ENCODE results near the gene AGK.
"Not testable (repeated sequence)": the region's sequence is repeated elsewhere in the genome, so short reads cannot be mapped to it uniquely, and the experiment has no call there.

The AGK gene

DNA sequence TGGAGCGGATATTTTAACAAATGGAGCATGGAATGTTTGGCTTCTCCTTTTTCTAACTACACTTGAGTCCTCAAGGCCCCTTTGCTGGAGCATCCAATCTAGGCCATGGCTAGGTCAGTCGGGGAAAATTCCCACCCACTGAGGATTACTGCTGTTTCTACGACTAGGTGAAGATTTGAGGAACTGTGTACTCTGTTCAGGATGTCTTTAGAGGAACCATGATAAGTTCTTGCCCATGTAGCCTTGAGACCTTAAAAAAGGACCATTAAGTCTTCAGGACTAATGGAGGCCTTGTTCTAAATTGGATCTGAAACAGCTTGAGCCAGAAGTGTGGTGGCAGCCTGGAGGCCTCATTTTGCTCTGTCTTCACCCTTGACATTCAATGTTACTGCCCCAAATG is 6.2 kb downstream of the AGK start:
- no peak for DNase-seq (ENCODE audit: low read depth in 2 of 2)

GRCh38 chr7:141557831-141558531 is 6.8 kb downstream of the AGK start:
- not testable (repeated sequence) for DNase-seq (ENCODE audit: low read depth in 2 of 2)

DNA sequence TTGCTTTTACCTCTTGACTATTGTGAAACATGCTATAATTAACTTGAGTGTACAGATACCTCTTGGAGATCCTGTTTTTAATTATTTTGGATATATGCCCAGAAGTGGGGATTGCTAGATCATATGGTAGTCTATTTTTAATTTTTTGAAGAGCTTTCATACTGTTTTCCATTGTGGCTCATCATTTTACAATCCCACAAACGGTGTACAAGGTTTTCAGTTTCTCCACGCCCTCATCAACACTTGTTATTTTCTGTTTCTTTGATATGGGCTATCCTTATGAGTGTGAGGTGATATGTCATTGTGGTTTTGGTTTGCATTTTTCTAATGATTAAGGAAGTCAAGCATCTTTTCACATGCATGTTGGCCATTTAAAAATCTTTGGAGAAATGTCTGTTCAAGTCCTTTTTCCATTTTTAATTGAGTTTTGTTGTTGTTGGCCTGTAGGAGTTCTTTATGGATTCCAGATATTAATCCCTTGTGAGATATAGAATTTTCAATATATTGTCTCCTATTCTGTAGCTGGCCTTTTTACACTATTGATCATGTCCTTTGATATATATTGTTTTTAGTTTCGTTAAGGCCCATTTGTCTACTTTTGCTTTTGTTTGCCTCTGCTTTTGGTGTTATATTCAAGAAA is 7.5 kb downstream of the AGK start:
- DNase-seq (ENCODE audit: low read depth in 2 of 2) = no peak

GRCh38 chr7:141559961-141560360 is 8.8 kb downstream of the AGK start:
- DNase-seq (ENCODE audit: low read depth in 2 of 2) = no peak

DNA sequence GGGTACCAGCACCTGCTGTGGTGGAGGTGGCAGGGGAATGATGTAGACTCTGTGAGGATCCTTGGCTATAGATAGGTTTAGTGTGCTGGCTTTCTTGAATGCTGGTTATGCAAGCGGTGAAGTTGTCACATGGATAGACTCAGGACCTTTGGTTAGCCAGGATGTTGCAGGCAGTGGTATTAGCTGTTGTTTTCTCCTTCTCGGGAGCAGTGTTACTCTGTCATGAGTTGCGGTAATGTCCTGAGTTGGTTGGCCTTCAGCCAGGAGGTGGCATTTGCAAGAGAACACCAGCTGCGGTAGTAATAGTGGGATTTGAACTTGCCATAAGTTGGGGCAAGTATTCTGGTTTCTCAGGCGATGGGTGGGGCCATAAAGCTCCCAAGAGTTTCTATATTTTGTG is 10.8 kb downstream of the AGK start:
- no peak for DNase-seq (ENCODE audit: low read depth in 2 of 2)

DNA sequence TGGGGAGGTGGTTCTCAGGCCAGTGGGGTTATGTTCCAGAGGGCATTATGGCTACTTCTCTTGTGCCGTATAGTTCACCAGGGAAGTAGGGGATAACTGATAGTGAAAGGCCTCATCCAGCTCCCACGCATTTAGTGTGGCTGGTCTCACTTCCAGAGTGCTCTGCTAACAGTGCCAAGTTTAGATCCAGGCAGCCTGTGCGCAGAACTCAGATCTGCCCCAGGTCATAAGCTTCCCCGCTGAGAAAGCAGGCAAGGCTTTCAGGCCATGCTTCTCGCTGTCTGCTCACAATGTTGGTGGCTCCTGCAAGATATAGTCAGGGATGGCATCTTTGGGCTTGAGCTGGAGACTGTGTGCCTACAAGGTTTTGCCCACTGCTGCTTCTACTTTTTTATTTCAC is 11.3 kb downstream of the AGK start:
- no peak for DNase-seq (ENCODE audit: low read depth in 2 of 2)

- no peak for DNase-seq (ENCODE audit: low read depth in 2 of 2)
These were observed 11.8 kb downstream of the AGK start for GRCh38 chr7:141562972-141563371.

GRCh38 chr7:141563956-141564623 is 12.9 kb downstream of the AGK start:
- DNase-seq (ENCODE audit: low read depth in 2 of 2) = peak in 1 of 2 donors; percentile 36

DNA sequence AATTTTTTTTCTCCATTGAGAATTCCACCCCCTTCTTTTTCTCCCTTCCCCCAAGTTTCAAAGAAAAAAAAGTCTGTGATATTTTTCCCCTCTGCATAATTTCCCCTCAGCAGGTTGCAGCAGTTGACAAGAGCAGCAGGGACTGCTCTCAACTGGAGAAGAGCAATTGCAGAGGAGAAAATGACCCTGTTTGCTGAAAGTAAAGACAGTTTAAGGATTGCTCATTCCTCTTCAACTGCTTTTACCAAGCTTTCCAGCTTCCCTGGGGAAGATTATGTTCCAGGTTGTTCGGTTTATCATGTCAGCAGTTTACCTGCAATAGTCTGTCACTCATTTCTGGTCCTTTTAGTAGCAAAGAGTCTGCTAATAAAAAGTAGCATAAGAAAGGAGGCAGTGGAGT is 16.2 kb downstream of the AGK start:
- no peak for DNase-seq (ENCODE audit: low read depth in 2 of 2)

DNA sequence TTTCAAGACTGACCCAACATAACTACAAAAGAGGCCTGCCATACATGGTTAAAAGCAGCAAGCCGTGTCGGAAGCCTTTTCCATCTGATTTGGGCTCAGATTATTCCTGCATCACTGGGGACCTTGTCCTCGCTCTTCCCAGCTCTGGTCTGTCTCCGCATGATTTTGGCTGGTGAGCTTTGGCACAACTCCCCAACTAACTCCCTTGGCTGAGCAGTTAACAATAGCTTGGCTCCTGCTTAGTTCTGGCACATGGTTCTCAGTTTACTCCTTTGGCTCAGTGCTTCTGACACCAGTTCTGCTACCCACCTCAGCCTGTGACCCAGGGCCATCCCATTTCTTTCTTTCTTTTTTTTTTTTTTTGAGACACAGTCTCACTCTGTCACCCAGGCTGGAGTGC is 17.0 kb downstream of the AGK start:
- no peak for DNase-seq (ENCODE audit: low read depth in 2 of 2)

DNA sequence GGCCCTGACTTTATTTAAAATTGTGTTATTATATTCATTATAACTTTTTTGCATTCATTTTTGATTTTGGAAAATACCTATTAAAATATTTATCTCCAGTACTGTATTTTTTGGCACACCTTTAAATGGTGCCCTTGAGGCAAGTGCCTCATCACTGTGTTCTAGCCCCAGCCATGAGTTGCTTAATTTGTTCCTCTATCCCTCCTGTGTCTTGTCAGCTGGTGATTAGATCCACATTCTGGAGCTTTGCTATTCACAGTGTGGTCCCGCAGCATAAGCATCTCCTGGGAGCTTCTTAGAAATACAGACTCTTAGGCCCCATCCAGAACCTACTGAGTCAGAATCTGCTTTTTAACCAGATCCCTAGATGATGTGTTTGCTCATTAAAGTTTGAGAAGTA is 19.8 kb downstream of the AGK start:
- DNase-seq (ENCODE audit: low read depth in 2 of 2) = no peak

- DNase-seq (ENCODE audit: low read depth in 2 of 2) = no peak
These were observed 21.0 kb downstream of the AGK start for GRCh38 chr7:141572175-141572574.

DNA sequence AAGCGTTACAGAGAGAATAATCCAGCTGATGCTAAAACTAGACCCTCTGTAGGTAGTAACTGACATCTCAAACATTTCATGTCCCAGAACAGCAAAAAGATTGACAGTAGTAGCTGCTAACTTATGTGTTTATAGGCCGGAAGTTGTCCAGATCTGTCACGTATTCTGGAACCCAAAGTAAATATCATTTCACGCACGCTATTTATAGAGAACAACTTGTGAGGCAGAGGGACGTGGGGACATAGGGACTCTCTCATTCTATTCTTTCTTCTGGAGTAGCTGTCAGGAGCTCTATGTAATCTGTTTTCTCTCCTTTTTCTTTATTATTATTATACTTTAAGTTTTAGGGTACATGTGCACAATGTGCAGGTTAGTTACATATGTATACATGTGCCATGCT is 22.3 kb downstream of the AGK start:
- no peak for DNase-seq (ENCODE audit: low read depth in 2 of 2)

DNA sequence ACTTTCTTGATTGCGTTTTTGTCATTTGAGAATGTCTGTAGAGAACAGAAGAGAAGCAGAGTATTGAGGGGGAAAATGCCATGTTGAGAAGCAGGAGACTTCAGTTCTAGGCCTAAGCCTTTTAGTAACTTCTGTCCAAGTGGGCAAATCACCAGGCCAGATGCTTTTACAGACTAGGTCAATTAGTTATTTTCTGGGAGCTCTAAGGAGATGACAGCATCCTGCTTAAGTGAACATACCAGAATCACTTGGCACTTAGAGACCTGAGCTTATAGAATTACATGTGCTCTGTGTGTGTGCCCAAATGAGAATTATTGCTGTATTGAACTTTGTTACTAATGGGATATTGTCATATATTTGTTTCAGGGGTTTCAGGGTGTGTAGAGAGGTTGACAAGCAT is 24.0 kb downstream of the AGK start:
- no peak for DNase-seq (ENCODE audit: low read depth in 2 of 2)

- no peak for DNase-seq (ENCODE audit: low read depth in 2 of 2)
These were observed 24.6 kb downstream of the AGK start for GRCh38 chr7:141575654-141576448.

DNA sequence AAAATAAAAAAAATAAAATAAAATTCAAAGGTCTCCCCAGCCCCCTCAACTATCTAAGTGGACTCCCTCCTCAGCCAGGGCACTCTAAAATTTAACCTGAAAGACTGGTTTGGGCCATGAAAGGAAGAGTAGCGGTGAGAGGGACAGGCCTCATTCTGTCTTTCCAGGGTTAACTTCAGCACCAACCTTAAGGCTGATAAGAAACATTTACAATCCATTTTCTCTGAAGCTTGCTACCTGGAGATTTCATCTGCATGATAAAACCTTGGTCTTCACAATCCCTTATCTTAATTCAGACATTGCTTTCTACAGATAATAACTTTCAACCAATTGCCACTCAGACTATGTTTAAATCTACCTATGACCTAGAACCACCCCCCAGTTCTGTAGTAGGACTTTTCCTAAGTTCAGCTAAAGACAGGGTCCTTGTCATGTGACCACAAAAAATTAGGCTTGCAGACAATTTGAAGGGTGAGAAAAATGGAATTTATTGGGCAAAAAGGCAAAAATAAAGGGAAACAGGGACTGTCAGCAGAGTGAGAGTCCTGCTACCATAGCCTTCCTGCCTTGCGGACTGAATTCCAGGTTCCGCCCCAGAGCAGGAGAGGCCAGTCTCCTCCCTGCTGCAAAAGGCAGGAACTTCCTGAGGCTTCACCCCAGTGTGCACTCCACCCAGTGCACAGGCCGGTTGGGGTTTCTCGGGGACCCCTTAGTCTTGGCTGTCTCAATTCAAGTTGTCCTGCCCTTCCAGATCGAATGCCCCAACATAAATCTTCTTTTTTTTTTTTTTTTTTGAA is 26.0 kb downstream of the AGK start:
- DNase-seq (ENCODE audit: low read depth in 2 of 2) = no peak

- DNase-seq (ENCODE audit: low read depth in 2 of 2) = not testable (repeated sequence)
These were observed 28.7 kb downstream of the AGK start for GRCh38 chr7:141579953-141580352.

DNA sequence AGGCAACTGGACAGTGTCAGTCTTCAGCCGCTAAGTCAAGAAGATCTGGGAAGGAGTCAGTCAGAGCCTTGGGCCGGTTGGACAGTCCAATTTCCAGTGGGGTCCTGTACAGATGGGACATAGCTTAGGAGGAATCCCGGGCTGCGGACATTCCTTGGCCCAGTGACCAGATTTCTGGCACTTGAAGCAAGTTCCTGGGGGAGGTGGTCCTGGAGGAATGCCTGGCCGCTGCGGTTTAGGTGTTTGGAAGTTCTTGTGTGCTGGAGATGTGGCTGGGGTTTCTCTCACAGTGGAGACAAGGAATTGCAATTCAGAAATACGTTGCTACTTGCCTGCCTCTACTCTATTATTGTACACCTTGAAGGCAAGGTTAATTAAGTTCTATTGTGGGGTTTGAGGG is 30.9 kb downstream of the AGK start:
- not testable (repeated sequence) for DNase-seq (ENCODE audit: low read depth in 2 of 2)

DNA sequence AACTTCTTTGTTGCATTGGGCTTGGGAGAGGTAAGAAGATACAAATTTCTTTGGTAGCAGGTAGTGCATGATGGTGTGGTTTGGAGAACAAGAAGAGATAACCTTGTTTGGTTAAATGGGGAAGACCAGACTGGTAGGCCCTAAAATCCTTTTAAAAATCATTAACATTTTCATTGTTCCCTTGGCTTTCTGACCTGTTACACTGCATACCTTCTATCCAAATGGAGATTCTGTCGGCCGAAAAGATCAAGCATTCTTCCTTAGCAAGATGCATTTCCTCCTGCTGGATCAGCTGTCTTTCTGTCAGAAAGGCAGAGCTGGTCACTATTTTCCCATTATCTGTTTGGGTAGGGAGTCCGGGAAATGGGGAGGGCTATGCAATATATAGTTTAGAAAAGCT is 33.7 kb downstream of the AGK start:
- DNase-seq (ENCODE audit: low read depth in 2 of 2) = no peak

DNA sequence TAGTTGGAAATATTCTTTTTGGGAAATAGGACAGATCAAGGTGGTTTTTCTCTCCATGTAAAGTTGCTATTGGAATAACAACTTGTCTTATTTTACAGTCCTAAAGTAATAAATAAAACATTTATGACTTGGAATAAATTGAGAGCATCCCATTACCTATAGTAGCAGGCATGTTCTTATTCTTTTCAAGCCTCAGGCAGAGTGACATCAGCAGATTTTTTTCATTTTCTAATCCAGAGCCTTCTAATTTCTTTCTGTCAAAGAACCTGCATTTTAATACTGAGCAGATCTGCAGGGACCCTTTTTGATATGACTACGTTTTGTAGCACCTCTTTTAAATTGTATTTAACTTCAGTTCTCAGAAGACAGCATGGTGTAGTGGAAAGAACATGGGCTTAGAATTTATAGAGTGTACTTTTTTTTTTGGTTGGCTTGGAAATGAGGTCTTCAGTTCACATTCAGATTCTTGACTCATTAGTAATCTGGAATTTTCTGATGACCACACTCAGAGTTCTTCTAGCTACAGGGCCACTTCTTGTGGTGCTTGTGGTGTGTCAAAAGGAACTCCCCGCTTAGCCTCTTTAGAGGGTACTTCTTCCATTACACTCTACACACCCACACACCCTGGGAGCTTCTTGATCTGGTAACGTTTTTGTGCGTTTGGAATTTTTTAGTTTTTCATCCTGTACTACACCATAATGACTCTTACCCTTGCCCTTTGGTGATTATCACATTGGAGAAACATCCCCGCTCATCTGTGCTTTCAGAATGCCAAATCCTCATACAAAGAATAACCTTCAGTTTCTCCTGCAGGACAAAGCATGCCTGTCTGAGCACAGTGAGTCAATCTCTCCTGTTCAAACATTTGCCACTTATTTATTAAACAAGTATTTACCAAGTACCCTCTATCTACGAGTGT is 34.6 kb downstream of the AGK start:
- peak; percentile 33 to 39 for DNase-seq (ENCODE audit: low read depth in 2 of 2)
